ENCODE results near the gene FIGNL2.

DNA sequence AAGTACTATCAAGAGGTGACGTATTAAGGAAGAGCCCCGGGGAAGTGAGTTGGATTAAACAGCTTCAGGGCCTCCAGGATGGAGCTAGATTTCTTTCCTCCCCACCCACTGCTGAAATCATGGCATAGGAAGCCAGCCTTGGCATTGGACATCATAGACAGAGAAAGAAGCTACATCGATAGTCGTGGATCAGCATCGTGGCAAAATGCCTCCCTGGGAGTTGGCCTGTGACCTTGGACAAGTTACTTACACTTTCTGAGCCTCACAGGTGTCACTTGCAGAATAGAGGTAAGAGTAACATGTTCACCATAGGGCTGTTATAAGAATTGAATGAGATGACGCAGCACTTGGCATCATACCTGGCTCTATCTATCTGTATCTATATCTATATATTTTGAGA lies 45.3 kb upstream of the FIGNL2 start:
- TF ChIP-seq CTCF (IDR thresholded peaks at IDR 0.05; ENCODE audit: low read depth, low read length, missing input control) (no peak), JUND (IDR thresholded peaks at IDR 0.05) (no peak), MAX (IDR thresholded peaks at IDR 0.05) (no peak), REST (IDR thresholded peaks at IDR 0.05) (no peak), HNF4G (IDR thresholded peaks at IDR 0.05) (no peak), SP1 (IDR thresholded peaks at IDR 0.05) (no peak), RAD21 (IDR thresholded peaks at IDR 0.05) (no peak), TAF1 (conservative IDR thresholded peaks at IDR 0.05) (no peak), YY1 (IDR thresholded peaks at IDR 0.05) (no peak), EGR1 (IDR thresholded peaks at IDR 0.05; ENCODE audit: low read depth in 2 of 2) (no peak)
- TF ChIP-seq, protein P1, sequence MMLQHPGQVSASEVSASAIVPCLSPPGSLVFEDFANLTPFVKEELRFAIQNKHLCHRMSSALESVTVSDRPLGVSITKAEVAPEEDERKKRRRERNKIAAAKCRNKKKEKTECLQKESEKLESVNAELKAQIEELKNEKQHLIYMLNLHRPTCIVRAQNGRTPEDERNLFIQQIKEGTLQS (IDR thresholded peaks at IDR 0.05): no peak
